PC-9 (cell line): ENCODE results near the gene MAN1C1.

Source experiments
- CTCF ChIP-seq: fragments of 200-600 bp; sonication (generic); conservative IDR thresholded peaks from 2 replicates; pipeline ENCODE4 v1.6.1; 2017; ENCODE audit warnings: mixed run types, antibody characterized with exemption, mild to moderate bottlenecking, moderate library complexity
- EZH2 ChIP-seq: fragments of 200-600 bp; sonication (generic); IDR thresholded peaks from 2 replicates; pipeline ENCODE4 v1.8.0; 2017; ENCODE audit warnings: antibody characterized with exemption, low read depth

- TF ChIP-seq CTCF = peak; percentile 46; the same call in 1 of the 2 replicates
- TF ChIP-seq EZH2 = no peak
These were observed 76.0 kb downstream of the MAN1C1 start for GRCh38 chr1:25692560-25692959.
